ENCODE data around the gene ADAMTSL3.
"Not testable (repeated sequence)": the region's sequence is repeated elsewhere in the genome, so short reads cannot be mapped to it uniquely, and the experiment has no call there.

ADAMTSL3 gene

DNA sequence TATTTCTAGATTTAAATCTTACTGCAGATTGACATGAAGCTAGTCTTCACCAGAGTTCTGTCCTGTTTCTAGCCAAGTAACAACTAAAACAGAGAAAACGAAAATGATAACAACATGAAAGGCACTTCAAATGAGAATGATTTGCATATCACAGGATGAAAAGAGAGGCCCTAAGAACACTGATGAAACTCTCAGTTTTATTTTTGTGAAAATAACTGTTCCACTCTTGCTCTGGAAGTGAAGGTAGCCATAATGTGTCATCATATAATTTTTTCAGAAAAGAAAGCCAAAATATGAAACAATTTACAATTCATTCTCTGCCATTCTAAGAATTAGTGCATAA is 274.4 kb downstream of the ADAMTSL3 start:
- DNase-seq: no peak

DNA sequence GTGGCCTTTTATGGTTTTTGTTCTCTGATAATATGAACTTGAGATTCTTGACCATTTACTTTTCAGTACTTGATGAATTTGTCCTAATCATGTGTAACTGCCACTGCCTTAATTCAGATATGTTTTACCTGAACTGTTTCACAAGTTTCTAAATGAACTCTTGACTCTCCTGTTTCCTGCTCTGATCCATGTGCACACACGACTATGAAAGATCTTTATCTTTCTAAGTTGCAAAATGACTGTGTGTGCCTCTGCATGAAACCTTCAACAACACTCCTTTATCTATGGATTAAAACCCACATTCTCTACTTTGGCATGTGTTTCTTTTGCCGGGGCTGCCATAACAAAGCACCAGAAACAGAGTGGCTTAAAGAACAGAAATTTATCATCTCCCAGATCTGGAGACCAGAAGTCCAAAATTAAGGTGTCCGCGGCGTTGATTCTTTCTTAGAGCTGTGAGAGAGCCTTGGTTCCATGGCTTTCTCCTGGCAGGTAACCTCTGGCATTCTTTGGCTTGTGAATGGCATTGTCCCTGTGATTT is 275.0 kb downstream of the ADAMTSL3 start:
- DNase-seq: no peak

DNA sequence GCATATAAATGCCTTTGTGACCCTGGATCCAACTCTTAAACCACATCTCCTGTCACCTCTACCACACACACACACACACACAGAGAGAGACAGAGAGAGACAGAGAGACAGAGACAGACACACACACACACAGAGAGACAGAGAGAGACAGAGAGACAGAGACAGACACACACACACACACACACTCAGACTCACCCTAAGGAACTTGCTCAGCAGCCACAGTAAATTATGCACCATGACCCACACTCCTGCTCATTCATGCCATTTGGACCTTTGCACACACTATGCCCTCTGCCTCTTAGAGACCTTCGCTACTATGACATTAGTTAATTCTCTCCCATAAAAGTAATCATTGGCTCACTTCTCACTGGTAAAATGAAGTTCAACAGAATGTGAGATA is 275.7 kb downstream of the ADAMTSL3 start:
- DNase-seq: no peak

DNA sequence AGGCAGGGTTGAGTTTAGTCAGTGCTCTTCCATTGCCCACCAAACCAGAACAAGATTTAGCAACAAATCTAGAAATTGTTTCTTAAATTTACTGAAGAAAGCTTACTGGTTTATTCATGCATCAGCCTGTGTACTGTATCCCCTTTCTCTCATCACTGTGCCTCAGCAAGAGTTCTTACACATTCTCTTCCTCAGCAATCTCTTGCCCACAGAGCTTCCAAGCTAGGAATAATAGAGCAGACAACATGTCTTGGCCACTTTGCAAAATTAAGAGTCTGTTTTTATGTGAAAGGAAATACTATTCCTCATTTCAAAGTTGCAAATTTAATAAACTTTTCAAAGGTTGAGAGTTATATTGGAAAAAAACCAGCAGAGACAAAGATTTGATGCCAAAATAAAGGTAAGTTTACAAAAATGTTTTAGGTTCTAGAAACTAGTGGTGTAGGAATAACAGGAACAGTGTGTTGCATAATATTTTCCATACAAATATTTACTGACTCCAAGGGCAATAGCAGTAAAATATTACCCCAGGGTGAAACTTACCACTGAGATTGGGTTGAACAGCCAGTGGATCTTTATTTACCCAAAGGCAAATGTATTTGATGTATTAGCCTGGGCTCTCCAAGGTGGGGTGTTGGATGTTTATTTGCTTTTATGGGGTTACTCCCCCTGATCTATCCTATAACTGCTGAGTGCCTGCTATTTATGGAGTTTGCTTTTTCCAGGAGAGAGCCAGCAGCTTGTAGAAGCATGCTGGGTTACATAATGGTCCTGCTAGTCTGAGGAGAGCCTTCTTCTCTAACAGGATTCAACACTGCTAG is 276.7 kb downstream of the ADAMTSL3 start:
- DNase-seq: no peak

DNA sequence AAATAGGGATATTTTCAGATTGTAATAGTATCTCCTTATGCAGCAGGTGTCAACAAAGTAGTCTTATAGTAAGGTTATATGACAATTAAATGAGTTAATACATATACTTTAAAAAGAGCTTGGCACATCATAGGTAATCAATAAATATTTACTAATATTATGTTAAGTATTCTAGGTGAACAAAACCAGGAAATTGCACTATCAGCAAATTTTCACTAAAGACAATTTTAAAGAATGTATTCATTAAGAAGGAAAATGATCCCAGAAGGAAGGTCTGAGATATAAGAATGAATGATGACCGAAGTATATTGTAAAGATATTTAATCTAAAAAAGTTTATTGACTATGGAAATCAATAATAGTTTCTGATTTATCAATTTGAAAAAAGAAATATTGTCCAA is 281.9 kb downstream of the ADAMTSL3 start:
- DNase-seq: no peak

DNA sequence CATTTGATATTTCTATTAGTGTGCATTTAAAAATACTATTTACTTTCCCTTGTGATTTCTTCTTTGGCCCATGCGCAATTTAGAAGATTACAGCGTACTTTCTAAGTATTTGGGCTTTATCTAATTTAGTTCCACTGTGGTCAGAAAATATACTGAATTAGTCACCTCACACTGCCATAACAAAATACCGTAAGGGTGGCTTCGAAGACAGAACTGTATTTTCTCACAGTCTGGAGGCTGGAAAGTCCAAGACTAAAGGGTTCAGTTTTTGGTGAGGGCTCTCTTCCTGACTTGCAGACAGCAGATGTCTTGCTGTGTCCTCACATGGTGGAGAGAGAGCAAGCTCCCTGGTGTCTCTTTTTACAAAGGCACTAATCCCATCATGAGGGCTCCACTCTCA is 286.2 kb downstream of the ADAMTSL3 start:
- DNase-seq: no peak

DNA sequence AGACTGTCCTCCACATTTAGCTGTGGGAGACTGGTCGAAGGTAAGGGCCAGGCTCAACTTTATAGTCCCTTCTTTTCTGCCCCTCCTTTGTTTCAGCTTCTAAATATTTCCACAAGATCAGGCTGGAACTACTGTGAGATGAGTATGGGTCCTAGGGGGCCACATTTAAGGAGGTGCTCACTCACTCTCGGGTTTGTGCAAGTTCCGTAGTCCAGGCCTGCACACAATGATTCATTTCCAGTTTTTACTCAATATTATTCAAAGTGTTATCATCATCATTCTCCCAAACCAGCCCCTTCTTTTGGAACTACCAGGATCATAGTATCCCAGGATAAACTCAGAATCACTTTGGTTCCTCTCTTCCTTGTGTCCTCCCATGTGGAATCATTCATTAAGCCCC is 289.1 kb downstream of the ADAMTSL3 start:
- no peak for DNase-seq

DNA sequence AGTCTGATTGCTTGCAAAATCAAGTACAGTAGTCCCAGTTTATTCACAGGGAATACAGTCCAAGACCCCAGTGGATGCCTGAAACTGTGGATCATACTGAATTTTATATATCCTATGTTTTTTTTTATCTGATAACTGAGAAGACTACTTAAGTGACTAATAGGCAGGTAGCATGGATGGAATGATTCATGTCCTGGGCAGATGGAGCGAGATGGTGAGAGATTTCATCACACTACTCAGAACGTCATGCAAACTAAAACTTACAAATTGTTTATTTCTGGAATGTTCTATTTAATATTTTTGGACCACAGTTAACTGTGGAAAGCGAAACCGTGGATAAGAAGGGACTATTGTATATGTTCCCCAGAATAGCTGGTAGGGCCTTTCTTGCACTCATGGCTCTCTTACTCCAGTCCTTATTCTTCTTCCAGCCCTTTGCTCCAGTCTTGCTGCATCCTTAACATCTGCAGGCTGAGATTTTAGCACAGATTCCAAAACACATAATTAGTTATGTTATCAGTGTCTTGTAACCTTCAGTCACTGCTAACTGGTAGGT is 290.0 kb downstream of the ADAMTSL3 start:
- DNase-seq: no peak

DNA sequence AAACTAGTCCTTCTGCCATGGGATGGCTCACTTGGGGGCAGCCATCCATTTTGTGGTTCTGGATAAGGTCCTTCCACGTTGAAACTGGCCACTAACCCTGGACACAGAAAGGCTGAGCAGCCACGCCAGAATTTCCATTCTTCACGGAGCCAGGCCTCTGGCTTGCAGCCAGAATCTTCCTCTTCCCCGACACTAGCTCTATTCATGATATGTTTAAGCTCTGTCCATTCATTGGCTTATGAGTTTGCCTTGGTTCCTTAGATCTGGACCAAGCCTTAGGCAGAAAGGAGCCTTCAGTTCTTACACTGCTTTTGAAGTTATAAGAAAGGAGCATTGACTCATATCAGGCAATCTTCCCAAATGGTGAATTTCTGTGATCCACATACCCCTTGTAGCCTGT is 293.2 kb downstream of the ADAMTSL3 start:
- no peak for DNase-seq

DNA sequence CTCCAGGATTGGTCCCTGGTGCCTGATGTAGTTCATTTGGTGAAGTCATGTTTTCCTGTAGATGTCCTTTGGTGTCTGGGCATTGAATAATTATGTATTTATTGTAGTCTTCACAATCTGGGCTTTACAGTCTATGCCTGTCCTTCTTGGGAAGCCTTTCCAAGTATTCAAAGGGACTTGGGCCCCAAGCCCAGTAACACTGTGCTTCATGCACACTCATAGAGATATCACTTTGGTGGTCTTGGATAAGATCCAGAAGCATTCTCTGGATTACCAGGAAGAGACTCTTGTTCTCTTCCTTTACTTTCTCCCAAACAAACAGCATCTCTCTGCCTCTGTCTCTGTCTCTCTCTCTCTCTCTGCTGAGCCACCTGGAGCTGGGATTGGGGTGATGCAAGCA is 300.6 kb downstream of the ADAMTSL3 start:
- DNase-seq: no peak

DNA sequence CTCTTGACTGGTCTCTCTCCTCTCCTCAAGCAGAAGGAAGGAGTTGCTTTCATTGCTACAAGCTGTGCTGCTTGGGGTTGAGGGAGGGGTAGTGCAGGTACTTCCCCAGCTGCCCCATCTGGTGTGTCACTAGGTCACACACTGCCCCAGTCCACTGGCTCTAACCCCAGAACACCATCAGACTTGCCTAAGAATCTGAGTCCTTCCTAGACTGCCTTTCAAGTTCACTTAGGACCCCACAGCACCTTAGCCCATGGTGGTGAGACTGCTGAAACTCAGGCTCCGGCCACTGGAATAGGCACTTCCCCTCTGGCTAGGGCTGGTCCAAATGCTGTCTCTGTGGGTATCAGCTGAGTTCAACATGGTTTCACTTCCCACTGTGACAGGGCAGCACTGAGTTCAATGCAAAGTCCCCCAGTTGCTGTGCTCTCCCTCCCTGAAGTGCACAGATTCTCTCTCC is 301.9 kb downstream of the ADAMTSL3 start:
- no peak for DNase-seq

DNA sequence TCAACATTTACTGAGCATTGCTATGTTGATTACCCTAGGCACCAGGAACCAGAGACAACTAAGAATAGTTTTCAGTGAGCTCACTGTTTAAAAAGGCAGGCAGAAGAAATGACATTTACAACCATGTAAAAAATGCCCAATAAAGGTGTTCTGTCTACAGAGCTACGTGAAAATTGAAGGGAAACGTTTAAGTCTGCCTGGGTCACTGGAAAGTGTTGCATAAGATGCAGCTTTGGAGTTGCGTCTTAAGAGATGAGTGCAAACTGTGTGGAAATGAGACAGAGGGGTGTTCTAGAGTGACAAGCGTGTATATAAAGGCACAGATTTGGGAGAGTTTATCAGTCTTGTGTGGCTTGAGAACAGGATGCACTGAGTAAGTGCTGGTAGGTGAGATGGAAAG is 303.0 kb downstream of the ADAMTSL3 start:
- DNase-seq: no peak

DNA sequence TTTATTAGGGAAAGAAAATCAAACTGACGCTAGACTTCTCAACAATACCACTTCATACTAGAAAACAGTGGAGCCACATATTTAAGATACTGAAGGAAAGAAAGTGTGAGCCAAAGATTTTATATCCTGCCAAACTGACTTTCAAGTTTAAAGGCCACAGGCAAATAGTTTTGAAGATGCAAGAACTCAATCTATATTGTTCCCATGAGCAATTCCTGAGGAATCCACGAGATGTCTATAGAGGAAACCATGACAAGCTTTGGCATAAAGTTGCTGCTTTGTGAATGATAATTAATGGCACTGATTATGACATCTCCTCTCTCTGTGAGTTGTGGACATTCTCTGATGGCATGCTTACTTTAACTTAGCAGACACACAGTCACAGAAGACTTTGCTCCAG is 305.6 kb downstream of the ADAMTSL3 start:
- no peak for DNase-seq

DNA sequence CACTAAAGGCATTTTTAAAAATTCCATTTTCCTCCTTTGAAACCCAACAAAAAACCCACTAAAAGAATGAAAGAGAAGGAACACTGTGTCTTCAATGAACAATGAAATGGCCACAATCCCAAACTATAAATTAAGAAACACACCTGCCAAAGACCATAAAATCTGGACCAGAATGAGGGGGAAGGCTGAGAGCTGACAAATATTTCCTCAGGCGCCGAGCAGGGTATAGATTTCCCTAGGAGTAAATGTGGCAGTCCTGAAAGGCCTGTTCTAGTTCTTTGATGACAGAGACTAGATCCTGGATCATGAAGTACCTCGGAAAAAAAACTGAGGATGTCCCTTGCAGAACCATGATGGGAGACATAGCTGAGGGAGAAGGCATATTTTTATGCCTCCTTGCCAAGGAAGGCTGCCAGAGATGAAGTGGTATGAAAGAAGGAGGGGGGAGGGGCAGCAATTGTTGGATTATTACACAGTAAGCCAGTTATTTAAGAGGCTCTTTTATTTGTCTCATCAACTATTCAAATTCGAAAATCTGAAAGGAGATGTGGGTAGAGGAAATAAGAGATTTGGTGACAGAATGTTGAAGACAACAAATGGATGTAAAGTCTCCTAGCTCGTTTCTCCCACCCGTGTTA is 306.4 kb downstream of the ADAMTSL3 start:
- DNase-seq: no peak

DNA sequence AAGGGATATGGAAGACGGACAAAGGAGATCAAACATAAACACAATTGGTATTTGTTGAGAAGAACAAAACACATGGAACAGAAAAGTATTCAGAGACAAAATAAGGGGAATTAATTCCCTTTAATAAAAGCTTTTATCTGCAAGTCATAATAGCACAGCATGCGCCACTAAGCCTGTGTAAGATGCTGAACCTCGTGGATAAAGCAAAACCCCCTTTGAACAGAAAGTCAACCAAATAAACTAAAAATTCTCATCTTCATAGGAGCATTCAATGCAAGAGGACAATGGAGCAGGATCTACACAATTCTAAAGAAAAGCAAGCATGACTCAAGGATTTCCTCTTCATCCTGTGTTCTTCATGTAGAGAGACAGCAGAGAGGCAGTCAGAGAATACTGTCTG is 307.4 kb downstream of the ADAMTSL3 start:
- DNase-seq: no peak

DNA sequence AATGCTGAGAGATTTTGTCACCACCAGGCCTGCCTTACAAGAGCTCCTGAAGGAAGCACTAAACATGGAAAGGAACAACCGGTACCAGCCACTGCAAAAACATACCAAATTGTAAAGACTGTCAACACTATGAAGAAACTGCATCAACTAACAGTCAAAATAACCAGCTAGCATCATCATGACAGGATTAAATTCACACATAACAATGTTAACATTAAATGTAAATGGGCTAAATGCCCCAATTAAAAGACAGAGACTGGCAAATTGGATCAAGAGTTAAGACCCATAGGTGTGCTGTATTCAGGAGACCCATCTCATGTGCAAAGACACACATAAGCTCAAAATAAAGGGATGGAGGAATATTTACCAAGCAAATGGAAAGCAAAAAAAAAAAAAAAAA is 311.0 kb downstream of the ADAMTSL3 start:
- DNase-seq: not testable (repeated sequence)

DNA sequence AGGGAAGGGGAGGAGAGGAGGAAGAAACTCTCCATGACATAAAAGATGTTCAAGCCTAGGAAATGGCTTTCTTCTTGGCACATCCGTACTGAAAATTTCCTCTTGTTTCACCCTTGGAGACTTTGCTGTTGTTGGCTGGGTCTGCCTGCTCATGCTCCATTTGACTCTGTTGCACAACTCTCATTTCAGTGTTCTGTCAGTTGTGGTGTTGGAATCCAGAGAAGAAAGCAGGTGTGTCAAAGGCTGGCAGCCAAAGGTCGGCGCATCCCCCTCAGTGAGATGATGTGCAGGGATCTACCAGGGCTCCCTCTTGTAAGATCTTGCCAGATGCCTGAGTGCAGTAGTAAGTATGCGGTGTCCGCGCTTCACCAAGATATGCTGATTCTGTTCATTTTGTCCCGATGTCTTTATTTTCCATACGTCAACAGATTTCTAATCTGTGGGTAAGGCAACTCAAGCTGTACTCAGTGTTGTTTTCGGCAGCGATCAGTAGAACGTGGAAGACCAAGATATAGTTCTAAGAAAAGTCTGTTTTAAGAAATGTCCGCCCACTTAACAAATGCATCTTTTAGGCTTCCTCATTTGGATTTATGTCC is 316.5 kb downstream of the ADAMTSL3 start:
- DNase-seq: no peak

DNA sequence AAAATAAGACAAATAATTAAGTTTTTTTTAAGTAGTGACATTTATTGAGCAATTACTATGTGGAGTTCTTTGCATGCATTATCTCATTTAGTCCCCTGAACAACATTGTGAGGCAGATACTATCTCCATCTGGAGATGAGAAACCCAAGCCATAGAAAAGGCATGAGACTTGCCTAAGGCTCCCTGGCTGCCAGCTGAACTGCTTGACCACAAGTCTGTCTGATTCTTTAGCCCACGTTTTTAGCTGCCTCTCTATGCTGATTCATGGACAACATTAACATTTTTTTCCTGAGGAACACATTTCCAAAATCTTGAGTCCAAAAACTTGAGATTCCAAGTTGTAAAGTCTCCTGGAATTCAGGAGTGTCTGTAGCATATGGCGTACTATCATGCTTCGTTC is 318.1 kb downstream of the ADAMTSL3 start:
- no peak for DNase-seq

DNA sequence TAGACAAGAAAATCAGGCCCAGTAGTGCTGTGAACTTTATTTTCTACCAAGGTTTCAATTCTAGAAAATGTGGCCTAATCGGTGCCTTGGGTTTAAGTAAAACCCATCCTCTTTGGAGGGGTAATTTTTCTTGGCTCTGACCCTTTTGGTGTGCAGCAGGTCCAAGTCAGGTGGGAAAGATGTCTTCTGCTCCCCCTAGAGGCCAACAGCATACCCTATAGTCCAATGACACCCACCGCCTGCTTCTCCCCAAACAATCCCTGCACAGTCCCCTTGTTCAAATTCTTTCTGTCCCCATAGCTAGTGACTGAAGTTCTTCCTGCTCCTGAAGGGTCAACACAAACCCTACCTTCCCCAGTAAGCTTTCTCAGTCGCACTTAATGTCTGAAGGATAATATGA is 319.9 kb downstream of the ADAMTSL3 start:
- no peak for DNase-seq

DNA sequence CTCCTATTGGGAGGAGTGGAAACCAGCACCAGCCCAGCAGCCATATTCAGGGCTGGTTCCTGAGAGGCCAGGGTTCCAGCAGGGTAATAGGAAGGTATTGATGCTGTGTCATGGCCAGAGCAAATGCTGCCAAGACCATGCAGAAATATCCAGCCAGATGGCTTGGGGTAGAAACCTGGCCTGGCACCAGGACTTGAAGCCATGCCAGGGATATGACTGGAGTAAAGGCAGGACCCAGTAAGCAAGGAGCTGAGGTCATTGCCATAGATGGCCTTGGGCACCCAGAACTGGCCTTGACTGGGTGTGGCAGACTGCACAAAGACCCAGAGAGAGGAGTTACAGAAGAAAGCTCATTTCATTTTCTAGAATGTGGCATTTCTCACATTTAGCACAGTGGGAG is 324.1 kb downstream of the ADAMTSL3 start:
- no peak for DNase-seq

DNA sequence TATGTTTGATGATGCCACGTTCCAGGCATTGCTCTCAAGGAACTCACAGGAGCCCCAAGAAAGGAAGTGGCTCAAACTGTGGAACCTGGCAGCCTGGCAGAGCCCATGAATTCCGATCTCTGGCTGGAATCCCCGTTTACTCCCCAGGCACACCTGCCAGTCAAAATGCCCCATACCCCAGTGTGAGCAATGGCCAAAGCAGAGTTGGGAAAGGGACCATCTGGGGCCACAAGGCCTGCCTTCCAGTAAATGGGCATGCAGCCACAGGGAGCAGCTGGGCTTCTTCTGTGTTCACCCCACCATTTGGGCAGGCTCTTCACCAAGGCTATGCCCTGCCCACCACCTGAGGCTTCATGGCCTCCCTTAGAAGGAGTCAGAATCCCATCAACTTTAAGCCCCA is 324.7 kb downstream of the ADAMTSL3 start:
- no peak for DNase-seq

DNA sequence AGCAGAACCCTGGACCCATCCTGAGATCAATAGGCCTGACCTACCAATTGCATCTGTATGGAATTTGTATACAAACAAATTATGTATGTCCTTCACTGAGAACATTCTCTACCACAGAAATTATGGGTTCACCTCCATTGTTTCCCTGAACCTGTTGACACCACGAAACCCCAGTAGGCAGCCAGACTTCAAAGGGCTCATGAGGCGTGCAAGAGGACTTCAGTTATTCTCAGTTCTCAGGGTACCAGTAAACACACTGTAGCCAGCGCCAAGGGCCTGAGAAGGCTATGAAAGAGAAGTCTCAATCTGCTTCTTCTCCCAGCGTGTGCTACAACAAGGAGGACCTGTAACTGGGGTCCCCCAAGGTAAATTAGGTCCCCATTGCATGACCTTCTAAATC is 326.7 kb downstream of the ADAMTSL3 start:
- no peak for DNase-seq

DNA sequence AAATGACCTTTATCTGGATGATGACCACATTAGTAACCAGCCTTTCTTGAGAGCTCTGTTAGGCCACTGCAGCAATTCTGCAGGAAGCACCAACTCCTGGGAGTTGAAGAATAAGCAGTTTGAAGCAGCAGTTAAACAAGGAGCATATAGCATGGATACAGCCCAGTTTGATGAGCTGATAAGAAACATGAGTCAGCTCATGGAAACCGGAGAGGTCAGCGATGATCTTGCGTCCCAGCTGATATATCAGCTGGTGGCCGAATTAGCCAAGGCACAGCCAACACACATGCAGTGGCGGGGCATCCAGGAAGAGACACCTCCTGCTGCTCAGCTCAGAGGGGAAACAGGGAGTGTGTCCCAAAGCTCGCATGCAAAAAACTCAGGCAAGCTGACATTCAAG is 328.8 kb downstream of the ADAMTSL3 start:
- no peak for DNase-seq
